Daoy (cell line): Measurements from ENCODE around the gene MRPS26. TPM values are rescaled to one million over a fixed set of nuclear protein-coding genes. Genes with fewer than 3 reads are reported as not detected.
"Not testable (repeated sequence)": the region's sequence is repeated elsewhere in the genome, so short reads cannot be mapped to it uniquely, and the experiment has no call there.

ENCODE experiments used
- DNase-seq: peaks from one replicate; pipeline ENCODE4 v3.0.0-alpha.2; 2015; ENCODE audit warnings: low read depth
- total RNA-seq: library from RNA; depleted of rRNA; stranded (reverse); fragments of >200 nt; shearing (Covaris generic); gene quantifications from 2 replicates; pipeline ENCODE4 v1.2.3, GENCODE V29; 2014; rRNA removed

MRPS26 gene
- total RNA-seq = 98.0 and 109 TPM in 2 replicates

- DNase-seq = peak; percentile 91
Measured at GRCh38 chr20:3045816-3046676, at the start of gene MRPS26. MRPS26 (plus strand) TSS chr20:3046052; CDS start chr20:3046069, 17 bp downstream.

DNA sequence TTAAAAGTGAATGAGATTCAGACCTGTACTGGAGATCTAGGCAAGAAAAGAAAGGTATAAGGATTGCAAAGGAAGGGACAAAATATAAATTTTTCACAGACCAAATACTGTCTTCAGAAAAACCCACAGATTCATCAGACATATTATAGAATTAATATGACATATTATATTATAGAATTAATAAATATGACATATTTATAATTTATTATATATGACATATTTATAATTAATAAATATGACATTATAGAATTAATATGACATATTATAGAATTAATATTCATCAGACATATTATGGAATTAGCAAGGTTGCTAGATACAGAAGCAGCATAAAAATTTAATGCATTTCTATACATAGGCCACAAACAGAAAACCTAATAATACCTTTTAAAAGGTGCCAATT is 47.1 kb upstream of the MRPS26 start:
- DNase-seq = no peak

DNA sequence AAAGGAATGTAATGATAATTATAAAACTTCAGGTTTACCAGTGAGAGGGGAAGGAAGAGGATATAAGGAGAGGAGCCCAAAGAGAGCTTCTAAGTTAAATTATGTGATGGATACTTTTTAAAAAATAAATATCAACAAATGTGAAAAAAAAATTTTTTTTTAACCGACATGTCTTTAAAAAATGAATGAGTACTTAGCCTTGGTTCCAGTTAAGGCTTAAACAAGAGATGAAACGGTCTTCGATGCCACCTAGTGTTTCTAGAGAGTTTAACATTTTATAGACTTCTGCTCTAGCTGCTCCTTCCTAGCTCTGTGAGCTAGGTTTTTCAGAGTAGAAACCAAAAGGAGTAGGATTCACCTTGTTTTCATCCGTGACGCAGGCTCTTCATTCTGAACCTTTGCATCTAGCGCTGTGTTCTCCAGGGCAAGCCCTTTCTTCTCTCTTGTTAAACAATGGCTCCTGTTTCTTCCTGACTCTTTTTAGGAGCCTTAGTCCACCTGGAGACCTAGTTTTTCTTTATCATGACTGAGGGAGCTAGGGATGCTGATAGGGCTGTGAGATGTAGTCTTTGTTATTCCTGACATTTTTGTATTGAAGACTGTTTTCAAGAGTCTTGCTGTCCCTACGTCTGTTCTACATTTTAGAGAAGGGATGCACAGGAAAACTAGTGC is 44.9 kb upstream of the MRPS26 start:
- peak; percentile 22 for DNase-seq

GRCh38 chr20:3003416-3003815 is 42.4 kb upstream of the MRPS26 start:
- no peak for DNase-seq

DNA sequence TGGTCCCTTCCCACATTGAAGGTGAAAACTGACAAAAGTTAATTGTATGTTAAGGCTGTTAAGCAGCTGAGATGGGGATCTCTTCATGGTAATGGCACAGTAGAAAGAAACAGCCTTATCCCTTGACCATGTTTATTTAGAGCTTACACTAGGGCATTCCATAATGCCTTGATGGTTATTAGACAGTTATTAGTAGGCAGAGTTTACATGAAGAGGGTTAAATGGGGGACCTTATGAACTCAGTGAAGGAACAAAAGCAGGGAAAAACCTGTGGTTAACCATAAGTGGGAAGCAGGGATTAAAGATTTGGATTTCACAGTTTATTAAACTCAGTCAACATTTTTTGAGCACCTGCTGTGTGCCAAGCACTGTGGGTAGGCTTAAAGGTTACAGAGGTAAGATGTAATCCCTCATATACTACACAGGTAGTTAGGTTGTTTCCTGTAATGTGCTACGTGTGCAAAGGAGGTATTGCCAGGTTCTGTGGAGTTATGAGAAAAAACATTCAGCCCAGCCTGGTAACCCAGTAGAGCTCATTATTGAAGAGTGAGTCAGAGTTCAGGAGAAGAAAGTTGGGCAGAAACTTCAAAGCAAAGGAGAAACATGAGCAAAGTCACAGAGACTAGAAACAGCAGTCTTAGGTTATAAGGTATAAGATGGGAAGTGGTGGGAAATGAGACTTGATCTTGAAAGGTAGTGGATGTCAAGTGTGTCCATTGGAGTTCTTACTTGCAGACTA is 34.7 kb upstream of the MRPS26 start:
- peak; percentile 9 for DNase-seq

DNA sequence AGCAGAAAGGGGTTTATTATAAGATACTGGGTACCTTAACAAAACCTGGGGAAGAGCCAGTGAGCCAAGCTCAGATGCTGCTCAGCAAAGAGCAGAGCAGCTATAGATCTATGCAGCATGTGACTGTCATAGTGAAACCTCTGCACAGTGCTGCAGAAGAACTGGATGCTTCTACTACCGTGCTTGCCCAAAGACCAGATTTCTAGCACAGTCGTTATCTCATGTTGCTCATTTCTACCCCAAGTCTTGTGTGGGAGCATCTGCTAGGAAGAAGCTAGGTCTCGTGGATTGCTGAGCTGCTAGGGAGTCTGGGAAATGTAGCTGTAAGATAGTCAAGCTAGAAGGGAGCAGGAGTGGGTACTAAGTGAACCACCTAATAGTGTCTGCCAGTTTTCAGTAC is 34.1 kb upstream of the MRPS26 start:
- no peak for DNase-seq

DNA sequence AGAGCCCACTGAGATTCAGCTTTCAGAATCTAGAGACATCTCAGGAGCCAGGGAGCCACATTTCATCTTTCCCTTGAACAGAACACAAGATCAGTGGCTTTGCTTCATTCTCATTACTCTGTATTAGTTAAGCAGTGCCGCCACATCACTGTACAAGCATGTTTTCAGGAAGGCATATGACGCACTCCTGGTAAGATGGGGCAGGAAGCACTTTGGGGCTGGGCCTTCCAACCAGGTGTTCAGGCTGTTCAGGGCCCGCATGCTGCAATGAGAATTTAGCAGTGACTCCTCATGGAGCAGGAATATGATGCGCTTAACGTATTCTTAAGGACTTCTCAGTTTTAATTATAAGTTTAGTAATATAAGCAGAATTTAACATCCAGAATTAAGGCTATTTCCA is 32.1 kb upstream of the MRPS26 start:
- no peak for DNase-seq

GRCh38 chr20:3014179-3014578 is 31.7 kb upstream of the MRPS26 start:
- DNase-seq = no peak

DNA sequence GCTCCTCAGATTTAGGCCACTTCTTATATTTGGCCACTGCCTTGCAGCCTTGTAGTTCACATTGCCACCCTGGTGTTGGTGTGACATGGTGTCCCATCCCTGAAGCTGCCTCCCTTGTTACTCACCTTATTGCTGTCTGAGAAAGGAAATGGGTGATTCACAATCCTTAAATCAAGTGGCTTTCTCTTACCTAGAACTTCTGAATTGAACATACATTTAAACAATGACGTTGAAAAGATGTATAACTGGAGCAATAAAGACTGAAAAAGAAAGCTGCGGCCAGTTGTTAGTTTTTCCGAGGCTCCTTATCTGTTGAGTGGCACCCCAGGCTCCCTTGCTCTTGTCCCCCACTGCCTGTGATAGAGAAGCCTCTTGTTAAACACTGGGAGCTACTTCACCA is 31.2 kb upstream of the MRPS26 start:
- no peak for DNase-seq

DNA sequence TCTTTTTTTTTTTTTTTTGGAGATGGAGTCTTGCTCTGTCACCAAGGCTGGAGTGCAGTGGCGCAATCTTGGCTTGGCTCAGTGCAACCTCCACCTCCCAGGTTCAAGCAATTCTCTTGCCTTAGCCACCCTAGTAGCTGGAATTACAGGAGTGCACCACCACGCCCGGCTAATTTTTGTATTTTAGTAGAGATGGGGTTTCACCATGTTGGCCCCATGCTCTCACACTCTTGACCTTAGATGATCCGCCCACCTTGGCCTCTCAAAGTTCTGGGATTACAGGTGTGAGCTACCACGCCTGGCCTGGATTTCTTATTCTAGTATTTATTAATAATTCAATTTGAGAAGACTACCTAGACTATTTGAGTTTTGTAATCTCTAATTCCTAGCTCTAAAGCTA is 30.6 kb upstream of the MRPS26 start:
- not testable (repeated sequence) for DNase-seq

DNA sequence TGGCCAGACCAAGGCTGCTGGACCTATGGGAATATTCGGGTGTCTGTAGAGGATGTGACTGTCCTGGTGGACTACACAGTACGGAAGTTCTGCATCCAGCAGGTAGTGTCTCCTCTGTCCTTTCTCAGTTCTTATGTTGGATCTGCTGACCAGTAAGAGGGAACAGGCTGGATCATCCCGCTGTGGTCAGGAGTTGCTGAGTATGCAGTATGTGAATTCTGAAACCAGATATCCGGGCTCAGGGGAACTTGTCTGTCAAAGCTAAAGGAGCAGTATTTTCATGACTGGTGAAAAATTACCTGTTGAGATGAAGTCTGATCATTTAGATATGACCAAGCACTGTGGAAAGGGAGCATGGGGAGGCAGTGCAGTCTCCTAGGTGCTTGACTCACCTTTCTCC is 24.5 kb upstream of the MRPS26 start:
- no peak for DNase-seq

- no peak for DNase-seq
Measured at GRCh38 chr20:3021777-3022176, 24.1 kb upstream of the MRPS26 start.

DNA sequence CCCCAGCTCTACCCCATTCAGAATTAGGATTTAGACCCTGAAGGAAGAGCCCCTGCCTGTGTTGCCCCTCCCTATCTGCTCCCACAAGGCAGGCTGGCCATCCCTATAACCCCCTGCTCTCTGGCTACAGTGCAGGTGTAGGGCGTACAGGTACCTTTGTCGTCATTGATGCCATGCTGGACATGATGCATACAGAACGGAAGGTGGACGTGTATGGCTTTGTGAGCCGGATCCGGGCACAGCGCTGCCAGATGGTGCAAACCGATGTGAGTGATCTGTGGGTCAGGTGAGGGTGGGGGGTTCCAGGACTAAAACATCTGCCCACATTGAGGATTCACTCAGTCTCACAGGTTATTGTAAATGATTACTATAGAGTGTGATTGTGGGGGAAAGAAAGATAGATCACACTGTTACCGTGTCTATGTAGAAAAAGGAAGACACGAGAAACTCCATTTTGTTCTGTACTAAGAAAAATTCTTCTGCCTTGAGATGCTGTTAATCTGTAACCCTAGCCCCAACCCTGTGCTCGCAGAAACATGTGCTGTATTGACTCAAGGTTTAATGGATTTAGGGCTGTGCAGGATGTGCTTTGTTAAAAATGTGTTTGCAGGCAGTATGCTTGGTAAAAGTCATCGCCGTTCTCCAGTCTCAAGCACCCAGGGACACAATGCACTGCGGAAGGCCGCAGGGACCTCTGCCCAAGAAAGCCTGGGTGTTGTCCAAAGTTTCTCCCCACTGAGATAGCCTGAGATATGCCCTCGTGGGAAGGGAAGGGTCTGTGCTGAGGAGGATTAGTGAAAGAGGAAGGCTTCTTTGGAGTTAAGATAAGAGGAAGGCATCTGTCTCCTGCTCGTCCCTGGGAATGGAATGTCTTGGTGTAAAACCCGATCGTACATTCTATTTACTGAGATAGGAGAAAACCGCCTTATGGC is 23.0 kb upstream of the MRPS26 start:
- not testable (repeated sequence) for DNase-seq

GRCh38 chr20:3027987-3028386 is 17.9 kb upstream of the MRPS26 start:
- DNase-seq = no peak

- DNase-seq = no peak
Measured at GRCh38 chr20:3031524-3032147, 14.2 kb upstream of the MRPS26 start.

DNA sequence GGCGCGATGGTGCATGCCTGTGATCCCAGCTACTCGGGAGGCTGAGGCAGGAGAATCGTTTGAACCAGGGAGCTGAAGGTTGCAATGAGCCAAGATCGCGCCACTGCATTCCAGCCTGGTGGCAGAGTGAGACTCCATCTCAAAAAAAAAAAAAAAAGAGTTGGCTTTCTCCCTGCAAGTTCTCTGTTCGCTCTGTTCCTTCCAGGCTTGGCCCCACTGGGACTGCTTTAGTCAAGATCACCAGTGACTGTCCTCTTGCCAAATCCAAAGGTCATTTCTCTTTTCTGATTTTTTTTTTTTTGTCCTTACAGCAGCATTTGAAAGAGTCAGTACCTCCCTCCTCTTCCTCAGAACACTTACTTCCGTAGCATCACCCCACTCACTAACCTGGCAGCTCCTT is 13.2 kb upstream of the MRPS26 start:
- DNase-seq = no peak

DNA sequence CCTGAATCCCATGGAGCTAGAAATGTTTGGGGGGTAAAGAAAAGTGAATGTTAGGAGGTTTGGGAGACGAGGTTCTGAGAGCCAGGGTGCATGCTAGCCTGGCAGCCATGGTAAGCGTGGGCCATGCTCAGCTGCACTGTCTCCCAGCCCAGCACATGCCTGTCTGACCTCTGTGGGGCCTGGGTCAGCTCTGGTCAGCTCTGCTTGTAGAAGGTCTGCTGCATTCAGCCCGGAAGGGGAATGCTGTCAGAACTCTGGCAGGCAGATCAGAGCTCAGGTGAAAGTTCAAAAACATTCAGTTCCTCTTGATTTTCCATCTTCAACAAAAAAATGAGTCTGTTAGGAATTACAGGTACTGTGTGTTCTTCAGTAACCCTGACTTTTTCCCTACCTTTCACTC is 8.2 kb upstream of the MRPS26 start:
- no peak for DNase-seq

GRCh38 chr20:3038454-3038853 is 7.4 kb upstream of the MRPS26 start:
- DNase-seq = no peak

GRCh38 chr20:3039426-3039825 is 6.4 kb upstream of the MRPS26 start:
- no peak for DNase-seq

- no peak for DNase-seq
Measured at GRCh38 chr20:3040086-3040485, 5.8 kb upstream of the MRPS26 start.

GRCh38 chr20:3041854-3042409 is 3.9 kb upstream of the MRPS26 start:
- DNase-seq = no peak
